GM12873 (cell line): ENCODE data around the gene OR8H3.

Experiments used
- CTCF ChIP-seq: IDR thresholded peaks from 2 replicates; pipeline ENCODE4 v1.5.1; 2012; ENCODE audit warnings: low read depth, mild to moderate bottlenecking, moderate library complexity, low read length, control low read depth; ENCODE audit not compliant: insufficient read depth; ENCODE audit errors: missing control alignments

OR8H3 gene

GRCh38 chr11:56160217-56160616 lies 38.0 kb downstream of the OR8H3 start, which contains the start of gene OR8K5:
TSS of gene OR8K5 (minus strand) at chr11:56160317. CDS start at chr11:56160317, 0 bp downstream.
- TF ChIP-seq CTCF, result no peak

- no peak for TF ChIP-seq CTCF
Measured at GRCh38 chr11:56163804-56164203, 41.6 kb downstream of the OR8H3 start.

GRCh38 chr11:56172256-56172830 lies 50.2 kb downstream of the OR8H3 start:
- TF ChIP-seq CTCF, result no peak
